Hepatocyte (in vitro differentiated cells): ENCODE data around the gene HCST.

ENCODE experiments used
- CTCF ChIP-seq: fragments of 200-600 bp; sonication (generic); IDR thresholded peaks from 2 replicates; pipeline ENCODE4 v1.5.1; 2016; ENCODE audit warnings: antibody characterized with exemption, mild to moderate bottlenecking; ENCODE audit not compliant: poor library complexity
- EZH2 ChIP-seq: fragments of 200-600 bp; sonication (generic); IDR thresholded peaks from 2 replicates; pipeline ENCODE4 v1.6.1; 2016; ENCODE audit warnings: antibody characterized with exemption, mild to moderate bottlenecking, borderline replicate concordance
- EZH2phosphoT487 ChIP-seq: fragments of 200-600 bp; sonication (generic); IDR thresholded peaks from one replicate; pipeline ENCODE4 v1.6.1; 2018; ENCODE audit warnings: antibody characterized with exemption, mild to moderate bottlenecking, low read depth, moderate library complexity; ENCODE audit not compliant: unreplicated experiment, severe bottlenecking

GRCh38 chr19:35942235-35942634 lies 39.9 kb downstream of the HCST start:
- TF ChIP-seq CTCF (no peak), EZH2phosphoT487 (no peak), EZH2 (no peak)
